Calu3 (cell line): ENCODE data around the gene F2. TPM values are rescaled to one million over a fixed set of nuclear protein-coding genes. Genes with fewer than 3 reads are reported as not detected.

Source experiments
- BruUV-seq: library from RNA; stranded (reverse); fragments of 400-500 nt; replicated peaks from 2 replicates; lab custom pipeline; 2021; lab: Mats Ljungman, UMichigan
- CTCF ChIA-PET: fragments of 300-600 bp; sonication (Branson Sonifier 250); formaldehyde crosslinking; loops from one replicate; lab custom pipeline; 2022; ENCODE audit warnings: antibody characterized with exemption; lab: Charles Lee
- DNase-seq: peaks from one replicate; pipeline ENCODE4 v3.0.0; 2022
- H3K27ac Mint-ChIP-seq: one replicate; pipeline ENCODE4 v1.8.0; 2022; ENCODE audit warnings: mixed read lengths; ENCODE audit not compliant: unreplicated experiment
- H3K27me3 Mint-ChIP-seq: one replicate; pipeline ENCODE4 v1.8.0; 2022; ENCODE audit warnings: mixed read lengths; ENCODE audit not compliant: unreplicated experiment
- H3K36me3 Mint-ChIP-seq: one replicate; pipeline ENCODE4 v1.8.0; 2022; ENCODE audit warnings: mild to moderate bottlenecking, moderate library complexity, mixed read lengths; ENCODE audit not compliant: insufficient read depth, unreplicated experiment
- H3K4me1 Mint-ChIP-seq: one replicate; pipeline ENCODE4 v1.8.0; 2022; ENCODE audit warnings: mild to moderate bottlenecking, low read depth, mixed read lengths; ENCODE audit not compliant: unreplicated experiment
- H3K4me3 Mint-ChIP-seq: one replicate; pipeline ENCODE4 v1.8.0; 2022; ENCODE audit warnings: mild to moderate bottlenecking, low read depth, moderate library complexity, mixed read lengths; ENCODE audit not compliant: unreplicated experiment
- H3K9me3 Mint-ChIP-seq: one replicate; pipeline ENCODE4 v1.8.0; 2022; ENCODE audit warnings: low read depth, mixed read lengths; ENCODE audit not compliant: unreplicated experiment
- CTCF ChIP-seq: fragments of 200-600 bp; IDR thresholded peaks from one replicate; pipeline ENCODE4 v1.8.0; 2022; ENCODE audit warnings: antibody characterized with exemption; ENCODE audit not compliant: unreplicated experiment
- intact Hi-C: fragments of 100-400 bp; cut with micrococcal nuclease; formaldehyde crosslinking; loops from one replicate; pipeline ENCODE4 v1.10.0; 2022; ENCODE audit not compliant: unreplicated experiment
- total RNA-seq: library from RNA; stranded (reverse); gene quantifications from 2 replicates; pipeline ENCODE4 v1.2.3, GENCODE V29; 2022

The F2 gene
- total RNA-seq, 1 experiment from 2014 or later, result not detected

- Mint-ChIP-seq H3K36me3 (peaks cover 47% of the 10 kb centered on the region), H3K4me1 (no peaks in the 10 kb centered on the region), H3K9me3 (no peaks in the 10 kb centered on the region), H3K4me3 (no peak overlapping the region), H3K27ac (no peak overlapping the region), H3K27me3 (no peaks in the 10 kb centered on the region)
- BruUV-seq, result no TSS peak
- TF ChIP-seq CTCF, result no peak
- DNase-seq, result no peak
- intact Hi-C loops, result no loop called here
- CTCF ChIA-PET, result no interaction called here
Observed at GRCh38 chr11:46741600-46742484, 22.8 kb downstream of the F2 start.

DNA sequence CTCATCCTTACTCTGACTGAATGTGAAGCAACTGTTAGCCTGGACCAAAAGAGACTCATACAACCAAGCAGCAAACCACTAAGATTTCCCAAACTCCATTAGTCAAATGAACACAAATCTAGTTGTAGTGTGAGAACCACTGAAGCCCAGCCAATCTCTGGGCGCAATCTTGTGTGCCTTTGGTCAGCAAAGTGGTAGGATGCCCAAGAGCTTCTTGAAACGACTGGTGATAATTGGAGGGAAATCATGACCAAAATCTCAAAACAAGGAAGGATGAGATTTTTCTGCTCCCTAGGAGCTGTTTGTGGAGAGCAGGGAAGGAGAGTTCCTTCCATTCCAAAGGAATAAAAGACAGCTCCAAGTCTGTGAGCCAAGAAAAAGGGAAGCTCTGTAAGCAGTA is 24.0 kb downstream of the F2 start:
- no peak overlapping the region for H3K4me3 Mint-ChIP-seq
- peaks cover 50% of the 10 kb centered on the region for H3K36me3 Mint-ChIP-seq
- H3K9me3 Mint-ChIP-seq, result no peaks in the 10 kb centered on the region
- no peak for DNase-seq
- no peaks in the 10 kb centered on the region for H3K4me1 Mint-ChIP-seq
- no peaks in the 10 kb centered on the region for H3K27me3 Mint-ChIP-seq
- TF ChIP-seq CTCF, result no peak
- no peak overlapping the region for H3K27ac Mint-ChIP-seq
- BruUV-seq, result no TSS peak
- intact Hi-C loops, result no loop called here
- CTCF ChIA-PET, result interaction anchor here (0.5 kb wide), 1 partner anchor 303 kb away, joined by 5 read pairs; no protein-coding TSS in a partner anchor

GRCh38 chr11:46743693-46744339 is 24.8 kb downstream of the F2 start:
- Mint-ChIP-seq H3K27ac (no peak overlapping the region), H3K4me1 (no peaks in the 10 kb centered on the region), H3K4me3 (no peak overlapping the region), H3K9me3 (no peaks in the 10 kb centered on the region), H3K27me3 (no peaks in the 10 kb centered on the region), H3K36me3 (peaks cover 45% of the 10 kb centered on the region)
- intact Hi-C loops, result no loop called here
- no peak for DNase-seq
- CTCF ChIA-PET, result interaction anchor here (0.5 kb wide), 1 partner anchor 302 kb away, joined by 5 read pairs; no protein-coding TSS in a partner anchor
- TSS peak; percentile 45 for BruUV-seq
- no peak for TF ChIP-seq CTCF

- no peaks in the 10 kb centered on the region for H3K9me3 Mint-ChIP-seq
- BruUV-seq, result no TSS peak
- intact Hi-C loops, result no loop called here
- no peaks in the 10 kb centered on the region for H3K27me3 Mint-ChIP-seq
- CTCF ChIA-PET, result no interaction called here
- no peak for DNase-seq
- no peak for TF ChIP-seq CTCF
- H3K36me3 Mint-ChIP-seq, result peaks cover 56% of the 10 kb centered on the region
- H3K4me1 Mint-ChIP-seq, result no peaks in the 10 kb centered on the region
- H3K4me3 Mint-ChIP-seq, result no peak overlapping the region
- H3K27ac Mint-ChIP-seq, result no peak overlapping the region
Observed at GRCh38 chr11:46745328-46745727, 26.3 kb downstream of the F2 start.
